GM23248 (cell line): Measurements from ENCODE around the gene GIMD1.

ENCODE experiments used
- EZH2 ChIP-seq: fragments of 200-600 bp; sonication (generic); IDR thresholded peaks from 2 replicates; pipeline ENCODE4 v1.6.1; 2018; ENCODE audit warnings: antibody characterized with exemption, mild to moderate bottlenecking; ENCODE audit not compliant: insufficient read depth, poor library complexity, severe bottlenecking
- EZH2phosphoT487 ChIP-seq: fragments of 200-600 bp; sonication (generic); IDR thresholded peaks from 2 replicates; pipeline ENCODE4 v1.6.1; 2018; ENCODE audit warnings: antibody characterized with exemption, moderate library complexity, mild to moderate bottlenecking, low read depth; ENCODE audit not compliant: insufficient read depth

DNA sequence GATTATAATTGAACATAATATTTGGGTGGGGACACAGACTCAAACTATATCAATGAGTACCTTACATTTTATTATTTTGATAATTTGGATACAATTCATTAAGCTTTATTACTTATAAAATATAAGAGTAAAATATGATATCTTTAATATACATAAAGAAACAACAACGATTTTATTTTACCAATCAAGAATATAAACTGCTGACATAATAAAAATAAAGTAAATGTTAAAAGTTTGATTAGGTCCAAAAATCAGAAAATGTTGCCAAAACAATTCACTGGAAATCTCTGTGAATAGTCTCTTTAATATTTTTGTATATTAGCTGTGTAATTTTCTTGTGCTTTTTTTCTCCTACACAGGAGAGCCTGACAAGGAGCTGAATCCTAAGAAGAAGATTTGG, 21.4 kb downstream of the GIMD1 start:
- TF ChIP-seq EZH2phosphoT487 (no peak), EZH2 (no peak)
